Brain microvascular endothelial cell (primary cell): ENCODE measurements around the gene A4GALT.

Experiments
- DNase-seq: peaks from one replicate; pipeline ENCODE4 v3.0.0-alpha.2; 2020
- H3K27ac ChIP-seq: fragments of 250-450 bp; sonication (Bioruptor Pico); 2 replicates; pipeline ENCODE4 v1.5.1; 2020; ENCODE audit warnings: mild to moderate bottlenecking, moderate library complexity
- H3K27me3 ChIP-seq: fragments of 250-450 bp; sonication (Bioruptor Pico); replicated peaks from 2 replicates; pipeline ENCODE4 v1.5.1; 2020; ENCODE audit warnings: mild to moderate bottlenecking
- H3K36me3 ChIP-seq: fragments of 250-450 bp; sonication (Bioruptor Pico); replicated peaks from 2 replicates; pipeline ENCODE4 v1.5.1; 2020; ENCODE audit warnings: mild to moderate bottlenecking
- H3K4me3 ChIP-seq: 2 replicates; pipeline ENCODE4 v1.5.1; 2011; ENCODE audit warnings: low read depth, mild to moderate bottlenecking, control low read depth, low read length, moderate library complexity
- CTCF ChIP-seq: IDR thresholded peaks from 2 replicates; pipeline ENCODE4 v1.5.1; 2011; ENCODE audit warnings: low read depth, mild to moderate bottlenecking, moderate library complexity, low read length, control low read depth, inconsistent platforms; ENCODE audit errors: missing control alignments
- in situ Hi-C: cut with HindIII; loops from 2 replicates; pipeline ENCODE4 v1.10.0; 2017; ENCODE audit warnings: low sequenced_read_pairs, low pct_ligation_motif_present

Gene A4GALT

GRCh38 chr22:42684462-42685195 is 36.0 kb downstream of the A4GALT start:
- Histone ChIP-seq H3K27me3 (no peaks in the 10 kb centered on the region), H3K36me3 (no peaks in the 10 kb centered on the region), H3K4me3 (no peak overlapping the region), H3K27ac (no peak overlapping the region)
- TF ChIP-seq CTCF, result no peak
- peak; percentile 27 for DNase-seq
- in situ Hi-C loops, result no loop called here

- H3K4me3 ChIP-seq, result no peak overlapping the region
- no peaks in the 10 kb centered on the region for H3K36me3 ChIP-seq
- DNase-seq, result no peak
- in situ Hi-C loops, result no loop called here
- no peak overlapping the region for H3K27ac ChIP-seq
- H3K27me3 ChIP-seq, result no peaks in the 10 kb centered on the region
- TF ChIP-seq CTCF, result no peak
Observed at GRCh38 chr22:42683578-42684283, 36.9 kb downstream of the A4GALT start.

- TF ChIP-seq CTCF, result no peak
- in situ Hi-C loops, result no loop called here
- H3K36me3 ChIP-seq, result no peaks in the 10 kb centered on the region
- no peaks in the 10 kb centered on the region for H3K27me3 ChIP-seq
- no peak for DNase-seq
- no peak overlapping the region for H3K27ac ChIP-seq
- H3K4me3 ChIP-seq, result no peak overlapping the region
Observed at GRCh38 chr22:42682113-42682851, 38.4 kb downstream of the A4GALT start.

GRCh38 chr22:42680648-42681047 is 40.0 kb downstream of the A4GALT start:
- Histone ChIP-seq H3K27ac (peak overlapping the region; percentile 46), H3K36me3 (no peaks in the 10 kb centered on the region), H3K4me3 (no peak overlapping the region), H3K27me3 (no peaks in the 10 kb centered on the region)
- in situ Hi-C loops, result no loop called here
- TF ChIP-seq CTCF, result no peak
- DNase-seq, result peak; percentile 94

- H3K4me3 ChIP-seq, result no peak overlapping the region
- no peak overlapping the region for H3K27ac ChIP-seq
- TF ChIP-seq CTCF, result no peak
- no peaks in the 10 kb centered on the region for H3K27me3 ChIP-seq
- in situ Hi-C loops, result no loop called here
- H3K36me3 ChIP-seq, result no peaks in the 10 kb centered on the region
- DNase-seq, result no peak
Observed at GRCh38 chr22:42679691-42680090, 41.0 kb downstream of the A4GALT start.
